Astrocyte (in vitro differentiated cells and primary cell): ENCODE measurements around the gene BANF2. TPM values are rescaled to one million over a fixed set of nuclear protein-coding genes. Genes with fewer than 3 reads are reported as not detected.

Experiments used
- DNase-seq: peaks from one replicate; pipeline ENCODE4 v3.0.0-alpha.2; 2010; ENCODE audit warnings: low read depth
- FAIRE-seq: peaks from 2 replicates; lab custom pipeline; 2011; peaks lifted over from hg19 to GRCh38; lab: Jason Lieb, UNC
- H2AFZ ChIP-seq: 2 replicates; pipeline ENCODE4 v1.6.0; 2012; ENCODE audit warnings: low read depth, low read length, inconsistent platforms
- H3K27ac ChIP-seq: 2 replicates; pipeline ENCODE4 v1.5.1; 2011; ENCODE audit warnings: low read depth, low read length, inconsistent platforms
- H3K27me3 ChIP-seq: 2 replicates; pipeline ENCODE4 v1.6.0; 2011; ENCODE audit warnings: low read length, inconsistent platforms; ENCODE audit not compliant: insufficient read depth
- H3K36me3 ChIP-seq: 2 replicates; pipeline ENCODE4 v1.5.1; 2011; ENCODE audit warnings: low read length, inconsistent platforms; ENCODE audit not compliant: insufficient read depth
- H3K4me1 ChIP-seq: 2 replicates; pipeline ENCODE4 v1.5.1; 2011; ENCODE audit warnings: low read length, inconsistent platforms; ENCODE audit not compliant: insufficient read depth
- H3K4me2 ChIP-seq: 2 replicates; pipeline ENCODE4 v1.6.0; 2012; ENCODE audit warnings: low read length, inconsistent platforms
- H3K4me3 ChIP-seq: 2 replicates; pipeline ENCODE4 v1.5.1; 2011; ENCODE audit warnings: low read depth, mild to moderate bottlenecking, low read length, inconsistent platforms; ENCODE audit not compliant: insufficient read depth
- H3K79me2 ChIP-seq: 2 replicates; pipeline ENCODE4 v1.6.0; 2012; ENCODE audit warnings: mild to moderate bottlenecking, low read length, inconsistent platforms; ENCODE audit not compliant: insufficient read depth
- H3K9ac ChIP-seq: 2 replicates; pipeline ENCODE4 v1.6.0; 2012; ENCODE audit warnings: mild to moderate bottlenecking, low read length, inconsistent platforms
- H3K9me3 ChIP-seq: 2 replicates; pipeline ENCODE4 v1.5.1; 2012; ENCODE audit warnings: low read depth, mild to moderate bottlenecking, low read length, inconsistent platforms; ENCODE audit not compliant: insufficient read depth
- H4K20me1 ChIP-seq: 2 replicates; pipeline ENCODE4 v1.6.0; 2012; ENCODE audit warnings: low read length, inconsistent platforms; ENCODE audit not compliant: insufficient read depth
- H3K27ac Mint-ChIP-seq: one replicate; pipeline ENCODE4 v1.8.0; 2021; ENCODE audit warnings: mild to moderate bottlenecking, mixed read lengths; ENCODE audit not compliant: unreplicated experiment
- H3K27me3 Mint-ChIP-seq: one replicate; pipeline ENCODE4 v1.8.0; 2021; ENCODE audit warnings: low read depth, mixed read lengths; ENCODE audit not compliant: unreplicated experiment
- H3K36me3 Mint-ChIP-seq: one replicate; pipeline ENCODE4 v1.8.0; 2021; ENCODE audit warnings: low read depth, mixed read lengths; ENCODE audit not compliant: unreplicated experiment
- H3K4me1 Mint-ChIP-seq: one replicate; pipeline ENCODE4 v1.8.0; 2021; ENCODE audit warnings: low read depth, mixed read lengths; ENCODE audit not compliant: unreplicated experiment
- H3K4me3 Mint-ChIP-seq: one replicate; pipeline ENCODE4 v1.8.0; 2021; ENCODE audit warnings: mild to moderate bottlenecking, moderate library complexity, mixed read lengths; ENCODE audit not compliant: unreplicated experiment
- H3K9me3 Mint-ChIP-seq: one replicate; pipeline ENCODE4 v1.8.0; 2021; ENCODE audit warnings: mild to moderate bottlenecking, mixed read lengths; ENCODE audit not compliant: unreplicated experiment
- EZH2 ChIP-seq: IDR thresholded peaks from 2 replicates; pipeline ENCODE4 v1.6.1; 2012; ENCODE audit warnings: mild to moderate bottlenecking, low read length, inconsistent platforms; ENCODE audit not compliant: insufficient read depth
- total RNA-seq: library from RNA; stranded (reverse); gene quantifications from 2 replicates; pipeline ENCODE4 v1.2.1, GENCODE V29; 2021
- TF ChIP-seq, protein P1 (sequence below): IDR thresholded peaks from 2 replicates; pipeline ENCODE4 v1.5.1; 2011; ENCODE audit warnings: low read depth, mild to moderate bottlenecking, inconsistent platforms, low read length, moderate library complexity; ENCODE audit not compliant: insufficient read depth

BANF2 gene
- total RNA-seq, 1 donor from 2014 or later, result not detected

DNA sequence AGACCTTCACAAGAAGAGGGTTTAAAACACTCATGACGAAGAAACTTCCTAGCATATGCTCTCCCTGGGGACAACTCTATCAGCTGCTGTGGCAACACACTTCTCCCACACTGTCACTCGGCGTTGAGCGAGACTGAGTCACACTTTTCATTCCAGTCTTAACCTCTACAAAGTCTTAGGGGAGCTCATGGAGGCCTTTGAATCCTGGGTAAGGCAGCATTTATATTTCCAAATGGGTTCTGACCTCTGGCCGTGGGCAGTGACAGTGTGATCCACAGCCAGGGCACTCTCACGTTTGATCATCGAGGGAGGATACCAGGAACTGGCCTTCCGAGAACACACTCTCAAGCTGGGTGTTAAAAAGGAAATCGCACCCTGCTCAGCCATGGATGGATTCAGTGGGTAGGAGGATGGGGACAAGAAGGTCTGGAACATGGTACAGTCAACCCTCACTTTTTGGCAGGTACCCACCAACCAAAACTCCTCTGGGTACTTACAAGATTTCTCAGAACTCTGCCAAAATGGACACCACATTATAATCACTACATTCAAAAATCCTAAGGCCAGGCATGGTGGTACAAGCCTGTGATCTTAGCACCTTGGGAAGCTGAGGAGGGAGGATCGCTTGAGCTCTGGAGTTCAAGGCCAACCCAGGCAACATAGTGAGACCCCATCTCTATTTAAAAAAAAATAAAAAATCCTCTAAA lies 37.3 kb upstream of the BANF2 start:
- no peak overlapping the region for H2AFZ ChIP-seq
- peaks cover 46% of the 10 kb centered on the region for H3K4me1 ChIP-seq
- H3K9ac ChIP-seq, result peak overlapping the region; percentile 42
- no peak overlapping the region for H3K4me3 ChIP-seq
- no peaks in the 10 kb centered on the region for H3K27me3 Mint-ChIP-seq
- H3K36me3 Mint-ChIP-seq, result peaks cover 30% of the 10 kb centered on the region
- H3K27ac Mint-ChIP-seq, result peak overlapping the region; percentile 43
- H3K4me1 Mint-ChIP-seq, result peaks cover 60% of the 10 kb centered on the region
- no peaks in the 10 kb centered on the region for H3K27me3 ChIP-seq
- FAIRE-seq (no peak), DNase-seq (peak; percentile 57)
- H3K27ac ChIP-seq, result peak overlapping the region; percentile 69
- no peaks in the 10 kb centered on the region for H3K9me3 ChIP-seq
- peak overlapping the region; percentile 42 for H3K4me2 ChIP-seq
- TF ChIP-seq, protein P1, sequence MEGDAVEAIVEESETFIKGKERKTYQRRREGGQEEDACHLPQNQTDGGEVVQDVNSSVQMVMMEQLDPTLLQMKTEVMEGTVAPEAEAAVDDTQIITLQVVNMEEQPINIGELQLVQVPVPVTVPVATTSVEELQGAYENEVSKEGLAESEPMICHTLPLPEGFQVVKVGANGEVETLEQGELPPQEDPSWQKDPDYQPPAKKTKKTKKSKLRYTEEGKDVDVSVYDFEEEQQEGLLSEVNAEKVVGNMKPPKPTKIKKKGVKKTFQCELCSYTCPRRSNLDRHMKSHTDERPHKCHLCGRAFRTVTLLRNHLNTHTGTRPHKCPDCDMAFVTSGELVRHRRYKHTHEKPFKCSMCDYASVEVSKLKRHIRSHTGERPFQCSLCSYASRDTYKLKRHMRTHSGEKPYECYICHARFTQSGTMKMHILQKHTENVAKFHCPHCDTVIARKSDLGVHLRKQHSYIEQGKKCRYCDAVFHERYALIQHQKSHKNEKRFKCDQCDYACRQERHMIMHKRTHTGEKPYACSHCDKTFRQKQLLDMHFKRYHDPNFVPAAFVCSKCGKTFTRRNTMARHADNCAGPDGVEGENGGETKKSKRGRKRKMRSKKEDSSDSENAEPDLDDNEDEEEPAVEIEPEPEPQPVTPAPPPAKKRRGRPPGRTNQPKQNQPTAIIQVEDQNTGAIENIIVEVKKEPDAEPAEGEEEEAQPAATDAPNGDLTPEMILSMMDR, result no peak
- no peak for TF ChIP-seq EZH2
- H3K36me3 ChIP-seq, result peaks cover 28% of the 10 kb centered on the region
- H3K79me2 ChIP-seq, result peaks cover 100% of the 10 kb centered on the region
- peaks cover 98% of the 10 kb centered on the region for H4K20me1 ChIP-seq
- peaks cover 2% of the 10 kb centered on the region for H3K9me3 Mint-ChIP-seq
- peak overlapping the region; percentile 29 for H3K4me3 Mint-ChIP-seq

DNA sequence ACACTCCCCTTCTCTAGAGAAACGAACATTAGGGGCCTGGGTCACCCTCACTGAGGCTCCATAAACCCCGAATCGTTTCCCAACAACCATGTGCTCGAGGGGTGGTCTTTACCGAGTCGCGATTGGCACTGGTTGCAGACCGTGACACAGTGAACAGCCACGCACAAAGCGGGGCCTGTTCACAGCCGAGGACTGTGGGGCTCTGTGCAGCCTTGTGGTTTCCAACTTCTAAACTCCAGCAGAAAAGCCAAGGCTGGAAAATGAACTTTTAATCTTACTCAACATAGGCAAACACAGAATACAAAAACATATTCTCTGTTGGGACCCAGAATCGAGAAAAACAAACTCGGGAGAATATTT lies 36.7 kb upstream of the BANF2 start:
- FAIRE-seq (no peak), DNase-seq (no peak)
- Mint-ChIP-seq H3K27ac (no peak overlapping the region), H3K4me1 (peaks cover 60% of the 10 kb centered on the region), H3K36me3 (peaks cover 27% of the 10 kb centered on the region), H3K4me3 (no peak overlapping the region), H3K9me3 (peaks cover 2% of the 10 kb centered on the region), H3K27me3 (no peaks in the 10 kb centered on the region)
- Histone ChIP-seq H2AFZ (no peak overlapping the region), H3K9ac (no peak overlapping the region), H3K79me2 (peaks cover 100% of the 10 kb centered on the region), H3K4me1 (peaks cover 47% of the 10 kb centered on the region), H3K27ac (peak overlapping the region; percentile 69), H4K20me1 (peaks cover 98% of the 10 kb centered on the region), H3K36me3 (peaks cover 28% of the 10 kb centered on the region), H3K27me3 (no peaks in the 10 kb centered on the region), H3K4me3 (no peak overlapping the region), H3K4me2 (no peak overlapping the region), H3K9me3 (no peaks in the 10 kb centered on the region)
- TF ChIP-seq EZH2, result no peak
- TF ChIP-seq, protein P1, result no peak

DNA sequence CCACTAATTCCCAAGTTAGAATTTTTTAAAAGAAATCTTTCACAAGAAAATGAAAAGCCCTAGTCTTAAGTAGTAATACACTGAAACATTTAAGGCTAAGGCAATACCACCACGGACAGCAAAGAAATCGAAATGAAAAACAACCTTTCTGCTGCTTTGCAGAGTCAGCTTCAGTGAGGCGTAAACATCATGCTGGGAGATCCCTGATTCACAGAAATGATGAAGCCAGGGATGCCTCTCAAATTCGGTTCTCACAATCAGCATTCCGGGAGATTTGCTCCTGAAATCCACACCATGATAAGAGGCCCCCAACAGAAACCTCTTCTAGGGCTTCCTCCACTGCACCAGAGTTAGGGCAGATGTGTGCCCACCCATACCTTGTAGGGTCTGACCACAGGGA lies 36.3 kb upstream of the BANF2 start:
- no peak overlapping the region for H3K9ac ChIP-seq
- H3K27me3 ChIP-seq, result no peaks in the 10 kb centered on the region
- Mint-ChIP-seq H3K27ac (peak overlapping the region; percentile 34), H3K4me1 (peaks cover 60% of the 10 kb centered on the region), H3K36me3 (peaks cover 24% of the 10 kb centered on the region), H3K4me3 (no peak overlapping the region), H3K27me3 (no peaks in the 10 kb centered on the region), H3K9me3 (peaks cover 2% of the 10 kb centered on the region)
- H3K27ac ChIP-seq, result peak overlapping the region; percentile 35
- H3K36me3 ChIP-seq, result peaks cover 23% of the 10 kb centered on the region
- H3K4me1 ChIP-seq, result peaks cover 47% of the 10 kb centered on the region
- peaks cover 100% of the 10 kb centered on the region for H3K79me2 ChIP-seq
- H3K9me3 ChIP-seq, result no peaks in the 10 kb centered on the region
- FAIRE-seq (no peak), DNase-seq (peak; percentile 49)
- H3K4me3 ChIP-seq, result no peak overlapping the region
- peak overlapping the region; percentile 37 for H3K4me2 ChIP-seq
- TF ChIP-seq EZH2, result no peak
- TF ChIP-seq, protein P1, result no peak
- H4K20me1 ChIP-seq, result peaks cover 98% of the 10 kb centered on the region
- H2AFZ ChIP-seq, result no peak overlapping the region
